ENCODE results near the gene LTBP1. TPM values are rescaled to one million over a fixed set of nuclear protein-coding genes. Genes with fewer than 3 reads are reported as not detected.

Gene LTBP1
- total RNA-seq, 1 donor from 2014 or later, result 29.7 TPM

DNA sequence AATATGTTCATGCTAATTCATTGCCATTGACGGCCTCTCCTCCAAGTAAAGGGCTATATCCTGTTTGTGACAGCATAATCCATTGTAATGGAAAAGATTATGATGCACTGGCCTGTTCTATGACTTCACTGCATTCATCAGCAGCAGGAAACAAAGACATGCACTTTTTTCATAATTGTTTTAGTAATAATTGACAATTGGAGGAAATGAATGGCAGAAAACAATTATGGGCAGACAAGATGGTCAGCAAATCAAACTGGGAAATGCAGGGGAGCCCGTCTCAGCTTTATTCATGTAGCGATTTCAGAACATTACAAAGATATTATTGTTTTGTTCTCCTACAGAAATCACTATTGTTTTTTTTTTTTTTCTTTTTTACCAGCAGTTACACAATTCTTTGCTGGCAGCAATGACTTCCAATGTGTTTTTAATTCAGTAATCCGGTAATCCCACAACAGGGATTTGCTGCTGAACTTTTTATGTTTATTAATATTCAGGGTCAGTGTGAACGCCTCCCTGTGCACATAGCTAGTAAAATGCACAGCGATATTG lies 495.9 kb downstream of the LTBP1 start:
- H3K9me3 Mint-ChIP-seq (ENCODE audit: unreplicated experiment), result no peaks in the 10 kb centered on the region
- peaks cover under 1% of the 10 kb centered on the region for H3K4me1 Mint-ChIP-seq (ENCODE audit: low read depth, unreplicated experiment)
- H3K4me1 ChIP-seq (ENCODE audit: insufficient read depth, low read length), result peaks cover 3% of the 10 kb centered on the region
- no peak overlapping the region for H3K4me2 ChIP-seq (ENCODE audit: low read length)
- H2AFZ ChIP-seq (ENCODE audit: low read depth, low read length), result no peak overlapping the region
- H3K9me3 ChIP-seq (ENCODE audit: insufficient read depth, low read depth, low read length), result no peaks in the 10 kb centered on the region
- no peaks in the 10 kb centered on the region for H3K27me3 Mint-ChIP-seq (ENCODE audit: low read depth, unreplicated experiment)
- no peak for DNase-seq (ENCODE audit: low read depth)
- H3K27ac Mint-ChIP-seq (ENCODE audit: unreplicated experiment), result no peak overlapping the region
- H3K4me3 ChIP-seq (ENCODE audit: insufficient read depth, low read depth, low read length), result no peak overlapping the region
- no peaks in the 10 kb centered on the region for H3K79me2 ChIP-seq (ENCODE audit: insufficient read depth, low read length)
- H3K36me3 Mint-ChIP-seq (ENCODE audit: low read depth, unreplicated experiment), result no peaks in the 10 kb centered on the region
- H4K20me1 ChIP-seq (ENCODE audit: insufficient read depth, low read length), result no peaks in the 10 kb centered on the region
- TF ChIP-seq, protein P1, sequence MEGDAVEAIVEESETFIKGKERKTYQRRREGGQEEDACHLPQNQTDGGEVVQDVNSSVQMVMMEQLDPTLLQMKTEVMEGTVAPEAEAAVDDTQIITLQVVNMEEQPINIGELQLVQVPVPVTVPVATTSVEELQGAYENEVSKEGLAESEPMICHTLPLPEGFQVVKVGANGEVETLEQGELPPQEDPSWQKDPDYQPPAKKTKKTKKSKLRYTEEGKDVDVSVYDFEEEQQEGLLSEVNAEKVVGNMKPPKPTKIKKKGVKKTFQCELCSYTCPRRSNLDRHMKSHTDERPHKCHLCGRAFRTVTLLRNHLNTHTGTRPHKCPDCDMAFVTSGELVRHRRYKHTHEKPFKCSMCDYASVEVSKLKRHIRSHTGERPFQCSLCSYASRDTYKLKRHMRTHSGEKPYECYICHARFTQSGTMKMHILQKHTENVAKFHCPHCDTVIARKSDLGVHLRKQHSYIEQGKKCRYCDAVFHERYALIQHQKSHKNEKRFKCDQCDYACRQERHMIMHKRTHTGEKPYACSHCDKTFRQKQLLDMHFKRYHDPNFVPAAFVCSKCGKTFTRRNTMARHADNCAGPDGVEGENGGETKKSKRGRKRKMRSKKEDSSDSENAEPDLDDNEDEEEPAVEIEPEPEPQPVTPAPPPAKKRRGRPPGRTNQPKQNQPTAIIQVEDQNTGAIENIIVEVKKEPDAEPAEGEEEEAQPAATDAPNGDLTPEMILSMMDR (IDR thresholded peaks at IDR 0.05; ENCODE audit: insufficient read depth, low read depth, low read length), result no peak
- TF ChIP-seq EZH2 (IDR thresholded peaks at IDR 0.05; ENCODE audit: insufficient read depth, low read length), result no peak
- H3K27me3 ChIP-seq (ENCODE audit: insufficient read depth, low read length), result no peaks in the 10 kb centered on the region
- no peak overlapping the region for H3K4me3 Mint-ChIP-seq (ENCODE audit: unreplicated experiment)
- no peak for FAIRE-seq
- no peak overlapping the region for H3K27ac ChIP-seq (ENCODE audit: low read depth, low read length)
- H3K9ac ChIP-seq (ENCODE audit: low read length), result no peak overlapping the region
- no peaks in the 10 kb centered on the region for H3K36me3 ChIP-seq (ENCODE audit: insufficient read depth, low read length)

- Mint-ChIP-seq H3K4me1 (ENCODE audit: low read depth, unreplicated experiment) (no peaks in the 10 kb centered on the region), H3K9me3 (ENCODE audit: unreplicated experiment) (no peaks in the 10 kb centered on the region), H3K4me3 (ENCODE audit: unreplicated experiment) (no peak overlapping the region), H3K27me3 (ENCODE audit: low read depth, unreplicated experiment) (no peaks in the 10 kb centered on the region), H3K27ac (ENCODE audit: unreplicated experiment) (no peak overlapping the region), H3K36me3 (ENCODE audit: low read depth, unreplicated experiment) (no peaks in the 10 kb centered on the region)
- no peaks in the 10 kb centered on the region for H3K79me2 ChIP-seq (ENCODE audit: insufficient read depth, low read length)
- no peaks in the 10 kb centered on the region for H3K27me3 ChIP-seq (ENCODE audit: insufficient read depth, low read length)
- H3K27ac ChIP-seq (ENCODE audit: low read depth, low read length), result no peak overlapping the region
- FAIRE-seq, result no peak
- DNase-seq (ENCODE audit: low read depth), result peak; percentile 39
- no peak for TF ChIP-seq EZH2 (IDR thresholded peaks at IDR 0.05; ENCODE audit: insufficient read depth, low read length)
- TF ChIP-seq, protein P1 (IDR thresholded peaks at IDR 0.05; ENCODE audit: insufficient read depth, low read depth, low read length), result no peak
- no peak overlapping the region for H3K9ac ChIP-seq (ENCODE audit: low read length)
- H4K20me1 ChIP-seq (ENCODE audit: insufficient read depth, low read length), result no peaks in the 10 kb centered on the region
- no peaks in the 10 kb centered on the region for H3K4me1 ChIP-seq (ENCODE audit: insufficient read depth, low read length)
- H3K4me2 ChIP-seq (ENCODE audit: low read length), result no peak overlapping the region
- H3K9me3 ChIP-seq (ENCODE audit: insufficient read depth, low read depth, low read length), result no peaks in the 10 kb centered on the region
- no peaks in the 10 kb centered on the region for H3K36me3 ChIP-seq (ENCODE audit: insufficient read depth, low read length)
- no peak overlapping the region for H3K4me3 ChIP-seq (ENCODE audit: insufficient read depth, low read depth, low read length)
- no peak overlapping the region for H2AFZ ChIP-seq (ENCODE audit: low read depth, low read length)
Observed at GRCh38 chr2:33443274-33443829, 496.6 kb downstream of the LTBP1 start.

GRCh38 chr2:33444967-33445366 lies 498.2 kb downstream of the LTBP1 start:
- no peak for FAIRE-seq

More at GRCh38 chr2:33444967-33445366, 498.2 kb downstream of the LTBP1 start:
- Mint-ChIP-seq H3K4me1 (ENCODE audit: low read depth, unreplicated experiment) (no peaks in the 10 kb centered on the region), H3K36me3 (ENCODE audit: low read depth, unreplicated experiment) (no peaks in the 10 kb centered on the region), H3K27me3 (ENCODE audit: low read depth, unreplicated experiment) (no peaks in the 10 kb centered on the region), H3K27ac (ENCODE audit: unreplicated experiment) (no peak overlapping the region), H3K9me3 (ENCODE audit: unreplicated experiment) (no peaks in the 10 kb centered on the region), H3K4me3 (ENCODE audit: unreplicated experiment) (no peak overlapping the region)
- H4K20me1 ChIP-seq (ENCODE audit: insufficient read depth, low read length), result no peaks in the 10 kb centered on the region
- H3K79me2 ChIP-seq (ENCODE audit: insufficient read depth, low read length), result no peaks in the 10 kb centered on the region
- H3K9me3 ChIP-seq (ENCODE audit: insufficient read depth, low read depth, low read length), result no peaks in the 10 kb centered on the region
- H2AFZ ChIP-seq (ENCODE audit: low read depth, low read length), result no peak overlapping the region
- H3K36me3 ChIP-seq (ENCODE audit: insufficient read depth, low read length), result no peaks in the 10 kb centered on the region
- H3K4me2 ChIP-seq (ENCODE audit: low read length), result no peak overlapping the region
- H3K9ac ChIP-seq (ENCODE audit: low read length), result no peak overlapping the region
- no peak for DNase-seq (ENCODE audit: low read depth)
- H3K27ac ChIP-seq (ENCODE audit: low read depth, low read length), result no peak overlapping the region
- TF ChIP-seq, protein P1 (IDR thresholded peaks at IDR 0.05; ENCODE audit: insufficient read depth, low read depth, low read length), result no peak
- TF ChIP-seq EZH2 (IDR thresholded peaks at IDR 0.05; ENCODE audit: insufficient read depth, low read length), result no peak
- no peaks in the 10 kb centered on the region for H3K27me3 ChIP-seq (ENCODE audit: insufficient read depth, low read length)
- no peak overlapping the region for H3K4me3 ChIP-seq (ENCODE audit: insufficient read depth, low read depth, low read length)
- no peaks in the 10 kb centered on the region for H3K4me1 ChIP-seq (ENCODE audit: insufficient read depth, low read length)

All from astrocyte (in vitro differentiated cells and primary cell).